LNCaP clone FGC (cell line): ENCODE results near the gene OVCA2.

ENCODE experiments used
- DNase-seq: peaks from one replicate; pipeline ENCODE4 v3.0.0-alpha.2; 2011; ENCODE audit warnings: low read depth
- H3K4me3 ChIP-seq: 2 replicates; pipeline ENCODE4 v1.5.1; 2011; ENCODE audit warnings: mild to moderate bottlenecking, low read depth, low read length, control low read depth
- CTCF ChIP-seq: IDR thresholded peaks from 2 replicates; pipeline ENCODE4 v1.5.1; 2012; ENCODE audit warnings: mild to moderate bottlenecking; ENCODE audit not compliant: control insufficient read depth, insufficient read depth; ENCODE audit errors: extremely low read depth

The OVCA2 gene

GRCh38 chr17:2055292-2056205 is 13.7 kb downstream of the OVCA2 start:
- H3K4me3 ChIP-seq: peak overlapping the region; percentile 38
- TF ChIP-seq CTCF: no peak
- DNase-seq: no peak

GRCh38 chr17:2056206-2057174 is 14.7 kb downstream of the OVCA2 start:
- TF ChIP-seq CTCF: no peak
- H3K4me3 ChIP-seq: no peak overlapping the region
- no peak for DNase-seq

GRCh38 chr17:2057175-2057759 is 15.4 kb downstream of the OVCA2 start:
- TF ChIP-seq CTCF: no peak
- no peak overlapping the region for H3K4me3 ChIP-seq
- no peak for DNase-seq

- no peak for DNase-seq
- H3K4me3 ChIP-seq: no peak overlapping the region
- TF ChIP-seq CTCF: no peak
These were observed 16.2 kb downstream of the OVCA2 start for GRCh38 chr17:2057760-2058585.

- peak; percentile 88 for TF ChIP-seq CTCF
- H3K4me3 ChIP-seq: no peak overlapping the region
- no peak for DNase-seq
These were observed 17.0 kb downstream of the OVCA2 start for GRCh38 chr17:2058586-2059546.
